ENCODE results near the gene KRT86.

DNA sequence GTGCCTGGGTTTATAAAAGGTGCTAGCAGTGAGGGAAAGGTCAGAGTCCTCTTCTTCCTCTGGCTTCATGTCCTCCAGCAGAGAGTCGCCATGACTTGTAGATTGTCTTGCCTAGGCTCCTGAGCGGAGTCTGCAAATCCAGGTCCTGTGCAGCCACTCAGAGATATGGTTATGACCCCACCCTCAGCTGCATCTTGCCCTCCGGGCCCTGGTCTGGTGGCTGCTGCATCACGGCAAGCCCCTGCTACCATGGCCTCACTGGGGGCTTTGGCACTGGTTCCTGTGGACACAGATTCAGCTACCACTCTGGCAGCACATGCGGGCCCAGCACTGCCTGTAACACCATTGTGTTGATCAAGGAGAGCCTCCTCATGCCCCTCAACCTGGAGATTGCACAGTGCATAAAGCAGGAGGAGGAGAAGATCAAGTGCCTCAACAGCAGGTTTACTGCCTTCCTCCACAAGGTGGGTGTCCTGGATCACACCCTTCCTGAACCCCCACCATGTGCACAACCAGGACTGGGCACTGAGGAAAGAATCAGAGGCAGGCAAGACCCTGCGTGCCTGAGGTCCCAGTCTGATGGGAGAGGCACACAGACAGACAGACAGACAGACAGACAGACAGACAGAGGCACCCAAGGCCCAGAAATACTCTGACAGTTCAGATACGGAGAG, 10.5 kb upstream of the KRT86 start:
- TF ChIP-seq EZH2 (IDR thresholded peaks at IDR 0.05; ENCODE audit: insufficient read depth, poor library complexity, severe bottlenecking) (no peak), EZH2phosphoT487 (IDR thresholded peaks at IDR 0.05; ENCODE audit: insufficient read depth, low read depth) (no peak)
